ENCODE measurements around the gene SLC25A26.
"Not testable (repeated sequence)": the region's sequence is repeated elsewhere in the genome, so short reads cannot be mapped to it uniquely, and the experiment has no call there.

The SLC25A26 gene
- 32.6 to 45.9 (median 42.8) reads per million in 4 experiments for total RNA-seq

GRCh38 chr3:66220602-66221377 is at the start of gene SLC25A26:
TSS of gene SLC25A26 (plus strand) at chr3:66221001. CDS start at chr3:66221095, 94 bp downstream.
- peak; percentile 94 for DNase-seq

GRCh38 chr3:66172394-66172793 is 48.4 kb upstream of the SLC25A26 start:
- no peak for DNase-seq

DNA sequence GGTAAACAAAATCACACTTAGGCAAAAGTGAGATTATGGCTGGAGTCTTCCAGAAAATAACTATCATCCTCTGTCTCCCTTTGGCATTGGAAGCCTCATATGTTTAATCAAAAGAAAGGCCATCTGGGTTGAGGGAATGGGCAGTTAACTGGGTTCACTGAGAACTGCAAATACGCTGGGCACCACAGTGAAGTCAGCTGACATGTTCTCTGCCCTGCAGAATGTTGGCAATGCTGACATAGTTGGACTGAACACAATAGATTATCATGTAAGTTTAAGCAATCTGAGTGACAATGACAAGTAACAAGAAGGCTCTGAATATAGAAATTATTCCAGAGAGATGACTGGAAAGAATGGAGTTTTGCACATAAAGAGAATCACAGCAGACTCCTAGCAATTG is 43.8 kb upstream of the SLC25A26 start:
- no peak for DNase-seq

- DNase-seq: no peak
Observed at GRCh38 chr3:66178206-66178605, 42.6 kb upstream of the SLC25A26 start.

GRCh38 chr3:66179793-66180192 is 41.0 kb upstream of the SLC25A26 start:
- no peak for DNase-seq

GRCh38 chr3:66181764-66182163 is 39.0 kb upstream of the SLC25A26 start:
- no peak for DNase-seq

GRCh38 chr3:66182246-66182645 is 38.6 kb upstream of the SLC25A26 start:
- no peak for DNase-seq

DNA sequence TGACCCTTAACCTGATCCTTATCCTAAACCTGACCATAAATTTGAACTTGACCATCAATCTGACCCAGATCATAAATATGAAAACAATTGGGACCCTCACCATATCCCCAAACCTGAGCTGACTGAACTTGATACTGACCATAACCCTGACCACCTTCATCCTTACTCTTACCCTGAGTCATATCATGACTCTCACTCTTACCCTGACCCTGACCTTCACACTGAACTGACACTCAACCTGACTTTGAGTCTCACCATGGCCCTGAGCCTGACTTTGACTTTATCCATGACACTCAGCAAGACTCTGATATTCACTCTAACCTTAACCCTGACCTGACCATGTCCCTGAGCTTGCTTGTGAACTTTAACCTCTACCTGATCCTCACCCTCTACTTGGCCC is 34.3 kb upstream of the SLC25A26 start:
- no peak for DNase-seq

DNA sequence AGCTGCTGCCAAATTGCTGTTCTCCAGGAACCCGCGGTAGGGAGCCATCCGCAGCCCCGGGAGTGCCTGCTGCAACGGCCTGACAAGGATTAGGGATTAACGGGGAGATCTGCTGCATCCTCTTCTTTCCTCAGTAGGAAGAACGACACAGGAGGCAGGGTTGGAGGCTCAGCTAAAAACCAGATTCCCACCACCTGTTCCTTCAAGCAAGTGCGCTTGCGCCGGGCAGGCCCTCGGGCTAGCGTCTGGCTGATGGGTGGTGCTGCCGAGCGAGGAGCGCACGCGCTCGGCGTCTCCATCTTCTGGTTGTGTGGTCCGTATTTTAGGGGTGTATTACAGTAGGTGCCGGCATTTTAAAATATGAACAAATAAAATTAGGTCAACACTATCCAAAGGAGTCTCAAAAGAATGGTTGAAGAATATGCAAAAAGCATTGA is 25.4 kb upstream of the SLC25A26 start:
- no peak for DNase-seq

- no peak for DNase-seq
Observed at GRCh38 chr3:66196633-66197032, 24.2 kb upstream of the SLC25A26 start.

DNA sequence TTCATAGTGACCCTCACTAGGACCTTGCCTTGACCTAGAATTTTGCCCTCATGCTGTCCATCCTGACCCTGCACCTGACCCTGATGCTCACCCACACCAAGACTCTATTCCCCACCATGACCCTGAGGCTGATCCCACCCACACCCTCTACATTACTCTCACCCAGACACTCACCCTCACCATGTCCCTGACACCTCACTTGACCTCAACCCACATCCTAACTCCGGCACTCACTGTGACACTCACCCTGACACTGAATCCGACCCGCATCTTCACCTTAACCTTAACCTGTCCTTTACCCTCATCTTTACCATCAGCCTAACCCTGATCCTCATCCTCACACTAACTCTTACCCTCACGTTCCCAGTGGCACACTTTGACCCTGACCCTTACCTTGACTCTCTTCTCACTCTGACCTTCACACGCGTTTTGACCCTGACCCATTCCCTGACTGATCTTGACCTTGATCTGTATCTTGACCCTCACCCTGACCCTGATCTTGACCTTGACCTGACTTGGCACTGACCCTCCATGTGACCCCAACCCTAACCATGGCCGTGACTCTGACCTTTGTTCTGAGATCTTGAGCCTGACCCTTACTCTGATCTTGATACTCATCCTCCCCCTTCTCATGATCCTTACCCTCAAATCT is 22.2 kb upstream of the SLC25A26 start:
- DNase-seq: no peak

GRCh38 chr3:66199089-66199473 is 21.7 kb upstream of the SLC25A26 start:
- DNase-seq: no peak

GRCh38 chr3:66200147-66200546 is 20.7 kb upstream of the SLC25A26 start:
- no peak for DNase-seq

GRCh38 chr3:66200786-66201185 is 20.0 kb upstream of the SLC25A26 start:
- no peak for DNase-seq

DNA sequence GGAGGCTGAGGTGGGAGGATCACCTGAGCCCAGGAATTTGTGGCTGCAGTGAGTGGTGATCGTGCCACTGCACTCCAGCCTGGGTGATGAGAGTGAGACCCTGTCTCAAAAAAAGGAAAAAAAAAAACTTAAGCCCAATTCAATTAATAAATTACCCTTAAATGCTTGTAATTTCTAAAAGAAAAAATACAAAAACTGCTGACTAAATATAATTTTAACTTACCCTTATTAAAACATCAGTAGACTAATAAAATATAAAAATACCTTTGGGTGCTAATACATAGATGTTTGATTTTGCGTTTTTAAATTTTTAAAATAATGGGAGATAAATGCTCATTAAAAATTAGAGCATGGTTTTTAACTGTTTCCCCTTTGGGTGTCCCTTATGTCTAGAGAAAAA is 17.5 kb upstream of the SLC25A26 start:
- no peak for DNase-seq

DNA sequence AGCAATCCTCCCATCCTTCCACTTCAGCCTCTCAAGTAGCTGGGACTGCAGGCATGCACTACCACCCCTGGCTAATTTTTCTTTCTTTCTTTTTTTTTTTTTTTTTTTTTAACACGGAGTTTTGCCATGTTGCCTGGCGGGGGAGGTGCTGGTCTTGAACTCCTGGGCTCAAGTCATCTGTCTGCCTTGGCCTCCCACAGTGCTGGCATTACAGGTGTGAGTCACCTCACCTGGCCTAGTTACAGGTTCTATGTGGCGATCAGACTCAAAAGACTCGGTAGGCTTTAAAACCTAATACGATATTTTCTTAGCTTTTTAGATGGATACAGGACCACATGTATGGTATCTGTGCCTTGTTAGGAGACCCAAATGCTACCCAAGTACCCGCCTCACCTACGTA is 14.0 kb upstream of the SLC25A26 start:
- DNase-seq: no peak

DNA sequence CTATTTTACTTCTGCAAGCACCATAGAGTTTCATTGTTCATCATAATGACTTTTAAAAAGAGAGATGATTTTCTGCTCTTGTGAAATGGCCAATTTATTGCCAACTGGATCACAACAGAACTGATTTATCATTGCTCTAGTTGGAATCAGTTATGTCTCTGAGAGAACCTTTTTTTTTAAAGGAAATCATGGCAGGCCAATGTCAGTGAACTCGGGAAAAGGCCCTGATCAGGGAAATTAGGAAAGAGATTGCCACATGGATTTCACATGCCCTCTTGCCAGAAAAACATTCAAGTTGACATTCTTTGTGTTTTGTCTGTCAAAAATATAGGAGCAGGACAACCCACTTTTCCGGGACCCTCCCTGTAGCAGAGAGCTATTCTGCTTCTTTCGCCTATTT is 12.6 kb upstream of the SLC25A26 start:
- no peak for DNase-seq

DNA sequence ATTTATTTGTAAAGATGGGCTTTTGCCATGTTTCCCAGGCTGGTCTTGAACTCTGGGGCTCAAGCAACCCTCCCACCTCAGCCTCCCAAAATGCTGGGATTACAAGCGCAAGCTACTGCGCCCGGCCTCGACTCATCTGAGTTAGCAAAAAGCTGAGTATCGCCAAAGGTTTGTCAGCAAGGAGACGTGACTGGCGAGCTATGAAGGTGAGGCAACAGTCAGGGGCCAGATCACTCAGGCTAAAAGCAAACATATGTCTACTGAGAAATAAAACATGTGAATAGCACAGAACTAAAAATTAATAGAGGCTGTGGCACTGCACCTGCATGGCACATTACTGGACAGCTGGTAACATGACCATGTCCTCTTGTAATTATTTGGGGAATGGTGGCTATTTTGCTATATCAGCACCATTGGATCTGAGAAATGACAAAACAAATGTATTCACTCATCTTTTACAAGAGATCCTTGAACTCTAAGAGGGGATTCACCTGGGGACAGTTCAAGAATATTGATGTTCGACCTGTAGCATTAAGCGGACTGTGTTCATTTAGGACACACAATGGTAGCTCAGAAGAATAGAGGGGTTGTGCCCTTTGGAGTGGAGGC is 10.0 kb upstream of the SLC25A26 start:
- no peak for DNase-seq

DNA sequence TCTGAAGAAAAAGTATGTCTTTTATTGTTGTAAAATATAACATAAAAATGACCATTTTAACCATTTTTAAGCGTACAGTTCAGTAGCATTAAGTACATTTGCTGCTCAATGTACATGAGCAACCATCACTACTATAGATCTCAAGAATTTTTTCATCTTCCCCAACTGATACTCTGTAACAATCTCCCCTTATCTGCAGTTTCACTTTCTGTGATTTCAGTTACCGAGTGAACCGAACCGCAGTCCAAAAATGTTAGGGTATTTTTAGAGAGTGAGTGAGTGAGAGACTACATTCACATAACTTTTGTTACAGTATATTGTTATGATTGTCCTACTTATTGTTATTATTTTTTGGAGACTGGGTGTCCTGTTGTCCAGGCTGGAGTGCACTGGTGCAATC is 9.0 kb upstream of the SLC25A26 start:
- DNase-seq: no peak

- no peak for DNase-seq
Observed at GRCh38 chr3:66215106-66215505, 5.7 kb upstream of the SLC25A26 start.

- no peak for DNase-seq
Observed at GRCh38 chr3:66220066-66220465, 735 bp upstream of the SLC25A26 start.

DNA sequence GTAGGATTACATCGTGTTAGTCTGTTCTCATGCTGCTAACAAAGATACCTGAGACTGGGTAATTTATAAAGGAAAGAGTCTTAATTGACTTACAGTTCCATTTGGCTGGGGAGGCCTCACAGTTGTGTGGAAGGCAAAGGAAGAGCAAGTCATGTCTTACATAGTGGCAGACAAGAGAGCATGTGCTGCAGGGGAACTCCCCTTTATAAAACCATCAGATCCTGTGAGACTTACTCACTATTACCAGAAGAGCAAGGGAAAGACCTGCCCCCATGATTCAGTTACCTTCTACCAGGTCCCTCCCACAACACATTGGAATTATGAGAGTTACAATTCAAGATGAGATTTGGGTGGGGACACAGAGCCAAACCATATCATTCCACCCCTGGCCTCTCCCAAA is 3.4 kb downstream of the SLC25A26 start:
- DNase-seq: no peak

DNA sequence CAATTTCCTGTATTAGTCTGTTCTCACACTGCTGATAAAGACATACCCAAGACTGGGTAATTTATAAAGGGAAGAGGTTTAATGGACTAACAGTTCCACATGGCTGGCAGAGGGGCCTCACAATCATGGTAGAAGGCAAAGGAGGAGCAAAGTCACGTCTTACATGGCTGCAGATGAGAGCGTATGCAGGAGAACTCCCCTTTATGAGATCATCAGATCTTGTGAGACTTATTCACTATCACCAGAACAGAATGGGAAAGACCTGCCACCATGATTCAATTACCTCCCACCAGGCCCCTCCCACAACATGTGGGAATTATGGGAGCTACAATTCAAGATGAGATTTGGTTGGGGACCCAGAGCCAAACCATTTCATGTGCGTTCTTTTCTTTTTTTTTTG is 5.3 kb downstream of the SLC25A26 start:
- DNase-seq: not testable (repeated sequence)

DNA sequence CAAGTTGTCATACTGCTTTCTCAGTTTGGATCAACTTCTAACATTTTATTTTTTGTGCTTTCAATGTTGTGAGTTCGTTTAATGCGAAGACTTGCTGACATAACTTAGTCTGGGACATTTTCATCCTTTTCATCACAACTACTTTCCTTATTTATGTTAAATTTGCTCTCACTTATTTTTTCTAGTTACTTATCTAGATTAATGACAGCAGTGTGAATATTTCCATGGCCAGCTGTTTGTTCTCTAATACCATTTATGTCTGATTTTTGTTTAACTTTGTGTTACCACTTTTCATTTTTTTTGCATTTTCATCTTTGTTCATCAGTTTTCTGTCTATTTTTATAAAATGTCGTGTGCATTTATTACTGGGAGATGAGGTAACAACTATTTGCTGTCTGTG is 6.2 kb downstream of the SLC25A26 start:
- DNase-seq: no peak
